Inferior parietal cortex (tissue), 1 donor: Measurements from ENCODE around the gene TXK.

Experiments used
- DNase-seq: peaks from one replicate; pipeline ENCODE4 v3.0.0-alpha.2; 2016; ENCODE audit errors: extremely low spot score

Gene TXK

DNA sequence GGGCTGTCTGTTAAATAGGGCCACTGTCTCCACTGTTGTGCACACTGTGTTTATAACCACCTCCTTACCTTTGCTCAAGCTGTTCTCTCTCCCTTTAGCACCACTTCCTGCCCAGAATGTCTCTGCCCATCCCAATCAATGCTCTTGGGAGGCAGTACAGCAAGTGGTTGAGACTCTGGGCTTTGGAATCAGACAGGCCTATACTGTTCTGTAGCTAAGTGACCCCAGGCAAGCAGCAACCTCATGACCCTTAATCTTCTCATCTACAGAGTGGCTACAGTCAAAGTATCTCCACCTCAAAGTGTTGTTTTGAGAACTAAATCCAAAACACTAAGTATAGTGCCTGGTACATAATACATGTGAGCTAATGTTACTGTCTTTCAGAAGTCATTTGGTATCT, 3.8 kb upstream of the TXK start:
- no peak for DNase-seq

DNA sequence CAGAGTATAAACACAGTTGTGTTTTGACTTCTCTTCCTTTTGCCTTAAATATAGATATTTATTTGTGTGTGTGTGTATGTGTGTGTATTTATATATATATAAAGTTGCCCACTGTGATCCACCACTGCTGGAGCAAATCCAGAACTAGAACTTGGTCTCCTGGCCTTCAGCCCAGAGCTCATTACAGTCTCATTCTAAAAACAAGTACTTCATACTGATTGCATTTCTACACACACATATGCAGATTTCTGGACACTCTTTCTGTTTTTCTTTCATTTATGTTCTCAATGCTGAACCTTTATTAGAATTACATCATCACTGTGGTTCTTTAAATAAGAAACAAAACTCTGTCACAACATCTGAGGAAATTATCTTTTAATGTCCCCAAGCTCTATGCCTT, 381 bp downstream of the TXK start:
- no peak for DNase-seq

DNA sequence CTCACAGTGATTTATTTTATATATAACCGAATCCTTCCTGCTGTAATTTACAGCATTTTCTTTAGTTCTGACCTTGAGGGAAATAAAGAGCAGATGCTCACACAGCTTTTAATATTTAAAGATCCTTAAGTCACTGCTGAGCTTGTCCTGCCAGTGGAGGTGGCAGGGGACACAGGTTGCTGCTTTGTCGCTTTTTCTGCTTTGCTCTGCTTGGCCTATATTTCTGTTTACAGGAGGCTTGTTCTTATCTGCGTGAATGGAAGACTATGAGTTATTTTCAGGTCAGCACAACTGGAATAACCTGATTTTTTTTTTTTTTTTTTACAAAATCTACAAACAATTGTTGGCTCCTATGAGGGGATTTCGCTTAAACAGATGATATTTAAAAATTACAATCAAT, 2.3 kb downstream of the TXK start:
- no peak for DNase-seq

DNA sequence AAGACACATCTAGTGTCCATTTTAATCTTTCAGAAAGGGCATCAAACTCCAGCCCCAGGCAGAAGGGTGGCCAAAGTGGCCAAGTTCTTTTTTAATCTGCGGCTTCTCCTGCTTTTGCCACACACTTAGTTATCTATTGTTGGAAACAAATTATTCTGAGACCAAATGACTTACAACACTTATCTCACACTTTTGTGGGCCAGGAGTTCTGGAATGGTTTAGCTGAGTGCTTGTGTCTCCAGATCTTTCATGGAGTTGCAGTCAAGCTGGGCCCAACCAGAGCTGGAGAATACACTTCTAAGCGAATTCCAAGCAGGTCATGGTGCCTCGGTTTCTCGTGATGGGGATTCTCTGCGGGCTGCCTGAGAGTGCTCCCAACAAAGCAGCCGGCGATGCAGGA, 4.0 kb downstream of the TXK start:
- no peak for DNase-seq

DNA sequence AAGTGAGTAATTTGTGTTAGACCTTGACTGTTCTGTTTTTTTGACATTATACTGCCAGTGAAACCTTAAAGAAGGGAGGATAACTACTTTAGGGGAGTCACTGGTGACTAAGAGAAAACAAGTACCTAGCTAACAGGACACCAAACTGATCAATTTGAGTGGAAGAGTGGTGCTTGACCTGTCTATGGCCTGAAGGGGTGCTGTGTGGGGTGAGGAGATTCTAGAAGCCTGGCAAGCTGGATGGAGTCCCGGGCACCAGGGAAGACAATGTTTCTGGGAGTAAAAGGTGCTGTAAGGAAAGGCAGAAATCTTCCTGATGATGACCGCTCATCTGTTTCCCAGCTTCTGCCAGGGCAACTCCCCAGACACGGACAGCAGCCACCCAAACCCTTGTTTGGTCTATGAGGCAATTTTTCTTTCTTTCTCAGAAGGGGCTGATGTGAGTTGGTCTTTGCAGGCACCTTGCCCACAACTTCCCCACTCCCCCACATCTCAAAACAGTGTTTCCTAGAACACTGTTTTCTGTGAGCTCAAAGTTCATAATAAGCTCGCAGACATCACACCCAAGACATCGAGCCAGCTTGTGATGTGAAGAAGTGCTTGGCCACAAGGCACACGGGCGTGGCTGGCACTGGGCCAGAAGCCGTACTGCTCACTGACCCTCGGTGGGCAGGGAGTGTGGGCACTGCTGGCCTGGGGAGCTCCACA, 4.6 kb downstream of the TXK start:
- no peak for DNase-seq

DNA sequence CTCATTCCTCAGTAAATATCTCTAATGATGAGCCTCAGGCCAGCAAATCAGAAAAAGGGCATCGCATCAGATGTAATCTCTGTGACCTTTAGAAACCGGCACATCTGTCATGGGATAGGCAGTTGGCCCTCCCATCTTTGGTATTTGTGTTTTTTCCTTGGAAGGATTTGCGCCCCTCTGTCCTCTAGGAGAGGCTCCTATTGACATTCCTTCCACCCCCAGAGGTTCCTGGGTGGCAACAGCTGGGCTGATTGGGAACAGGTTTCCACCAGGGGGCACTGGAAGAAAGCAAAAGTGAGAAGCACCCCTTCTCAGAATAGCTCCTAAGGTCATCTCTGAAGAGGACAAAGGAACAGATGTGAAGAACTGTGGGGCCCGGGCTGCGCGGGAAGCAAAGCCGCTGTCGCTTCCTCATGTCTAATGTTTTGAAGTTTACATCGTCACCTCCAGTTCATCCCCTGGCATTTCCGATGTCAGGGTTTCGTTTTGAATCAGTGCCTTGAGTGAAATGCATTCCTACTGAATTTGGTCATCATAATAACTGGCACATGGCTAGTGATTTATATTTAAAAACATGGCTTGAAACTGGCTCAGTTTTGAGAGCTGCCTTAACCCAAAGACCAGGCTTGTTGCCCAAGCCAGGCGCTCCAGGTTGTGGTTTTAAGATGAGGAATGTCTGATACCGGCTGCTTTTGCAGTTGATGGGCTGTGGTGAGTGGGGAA, 6.2 kb downstream of the TXK start:
- peak; percentile 32 for DNase-seq

DNA sequence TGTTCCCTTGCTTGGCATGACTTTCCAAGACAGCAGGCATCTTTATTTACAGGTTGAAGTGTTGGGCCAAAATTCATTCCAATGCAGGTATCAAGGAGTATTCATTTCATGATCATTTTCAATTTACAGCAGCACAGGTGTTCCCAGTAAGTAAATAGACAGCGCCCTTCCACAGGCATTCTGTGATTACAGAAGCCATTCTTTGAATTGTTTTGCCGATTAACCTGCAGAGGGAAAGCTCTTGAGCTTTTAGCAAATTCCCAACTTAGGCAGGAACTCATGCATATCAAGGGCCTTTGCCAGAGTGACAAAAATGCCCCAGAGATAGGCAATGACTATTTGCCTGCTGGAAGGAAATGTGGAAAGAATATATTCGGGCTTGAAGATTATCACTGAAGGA, 6.8 kb downstream of the TXK start:
- DNase-seq = no peak

DNA sequence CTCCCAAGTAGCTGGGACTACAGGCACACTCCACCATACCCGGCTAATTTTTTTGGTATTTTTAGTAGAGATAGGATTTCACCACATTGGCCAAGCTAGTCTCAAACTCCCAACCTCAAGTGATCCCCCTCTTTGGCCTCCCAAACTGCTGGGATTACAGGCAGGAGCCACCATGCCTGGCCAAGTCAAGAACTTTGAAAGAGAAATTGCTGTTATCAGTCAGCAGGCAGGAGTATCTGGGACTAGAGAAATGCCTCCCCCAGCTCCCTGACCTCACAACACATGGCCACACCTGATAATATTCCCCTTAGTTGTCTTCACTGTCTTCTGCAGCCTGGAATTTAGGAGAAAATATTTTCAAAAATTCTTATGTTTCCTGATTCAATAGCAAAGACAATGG, 7.4 kb downstream of the TXK start:
- DNase-seq = no peak

DNA sequence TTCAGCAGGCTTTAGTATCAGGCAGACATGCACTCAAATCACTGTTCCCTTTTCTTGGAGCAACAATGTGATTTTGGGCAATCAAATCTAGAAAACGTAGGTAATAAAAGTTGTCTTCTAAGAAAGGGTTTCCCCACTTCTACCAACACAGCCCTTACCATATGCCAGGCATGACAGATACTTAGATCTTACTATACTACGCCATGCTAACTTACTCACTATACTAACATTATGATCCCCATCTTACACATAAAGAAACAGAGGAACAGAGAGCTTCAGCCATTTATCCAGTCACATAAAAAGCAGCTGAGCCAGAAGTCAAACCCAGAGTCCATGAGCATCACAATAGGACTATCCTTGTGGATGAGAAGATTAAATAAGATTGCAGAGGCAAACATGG, 9.2 kb downstream of the TXK start:
- no peak for DNase-seq

DNA sequence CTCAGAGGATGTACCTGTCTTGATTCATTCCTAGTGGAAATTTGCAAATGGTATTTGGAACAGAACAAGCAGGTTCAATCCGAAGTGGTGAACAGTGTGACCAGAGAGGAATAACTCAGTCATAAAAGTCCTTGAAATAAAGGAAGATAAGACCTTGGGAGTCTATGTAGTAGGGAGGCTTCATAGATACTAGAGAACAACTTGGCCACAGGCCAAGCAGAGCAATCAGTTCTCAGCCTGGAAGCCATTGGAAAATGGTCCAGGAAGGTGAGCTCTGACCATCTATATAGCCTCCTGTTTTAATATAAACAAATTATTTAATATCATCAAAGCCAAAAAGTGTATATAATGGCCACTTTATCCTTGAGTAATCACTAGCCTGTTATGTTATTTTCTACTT, 11.3 kb downstream of the TXK start:
- no peak for DNase-seq

DNA sequence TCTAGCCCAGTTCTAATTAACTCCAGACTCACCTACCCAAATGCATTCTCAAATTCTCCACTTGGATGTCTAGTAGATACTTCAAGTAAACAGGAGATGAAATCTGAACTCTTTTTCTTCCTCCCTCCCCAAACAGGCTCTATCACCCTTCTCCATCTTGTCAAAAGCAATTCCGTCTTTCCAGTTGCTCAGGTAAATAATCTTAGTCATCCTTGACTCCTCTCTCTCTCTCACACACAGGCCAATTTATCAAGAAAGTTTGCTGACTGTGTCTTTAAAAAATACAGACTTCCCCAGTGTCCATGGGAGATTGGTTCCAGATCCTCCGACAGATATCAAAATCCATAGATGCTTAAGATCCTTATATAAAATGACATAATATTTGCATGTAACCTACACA, 12.9 kb downstream of the TXK start:
- DNase-seq = no peak

DNA sequence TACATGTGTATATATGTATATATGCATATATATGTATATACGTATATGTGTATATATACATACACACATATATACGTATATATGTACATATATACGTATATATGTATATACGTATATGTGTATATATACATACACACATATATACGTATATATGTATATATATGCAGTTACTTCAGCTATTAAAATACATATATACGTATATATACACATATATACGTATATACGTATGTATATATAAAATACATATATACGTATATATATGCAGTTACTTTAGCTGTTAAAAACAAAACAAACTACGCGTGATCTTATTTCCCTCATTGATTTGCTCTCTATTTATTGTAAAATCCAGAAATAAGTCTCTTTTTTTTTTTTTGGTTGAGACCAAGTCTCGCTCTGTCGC, 13.9 kb downstream of the TXK start:
- DNase-seq = no peak

DNA sequence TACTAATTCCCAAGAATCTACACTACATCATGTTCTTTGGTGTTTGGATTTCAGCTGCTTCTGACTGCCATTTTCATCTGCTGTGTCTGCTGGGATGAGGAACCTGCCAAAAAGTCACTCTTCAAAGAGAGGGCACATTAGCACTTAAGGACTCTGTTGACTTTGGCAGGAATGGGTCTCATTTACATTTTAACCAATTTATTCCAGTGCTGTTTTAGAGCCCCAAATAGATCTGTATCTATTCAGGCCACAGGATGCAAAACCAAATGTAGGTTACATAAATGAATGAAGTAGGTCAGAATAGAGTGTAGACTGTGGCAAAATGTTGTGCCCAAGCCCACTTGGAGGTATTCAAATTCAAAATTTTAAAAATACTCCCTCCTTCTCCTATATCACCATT, 14.4 kb downstream of the TXK start:
- DNase-seq = no peak

DNA sequence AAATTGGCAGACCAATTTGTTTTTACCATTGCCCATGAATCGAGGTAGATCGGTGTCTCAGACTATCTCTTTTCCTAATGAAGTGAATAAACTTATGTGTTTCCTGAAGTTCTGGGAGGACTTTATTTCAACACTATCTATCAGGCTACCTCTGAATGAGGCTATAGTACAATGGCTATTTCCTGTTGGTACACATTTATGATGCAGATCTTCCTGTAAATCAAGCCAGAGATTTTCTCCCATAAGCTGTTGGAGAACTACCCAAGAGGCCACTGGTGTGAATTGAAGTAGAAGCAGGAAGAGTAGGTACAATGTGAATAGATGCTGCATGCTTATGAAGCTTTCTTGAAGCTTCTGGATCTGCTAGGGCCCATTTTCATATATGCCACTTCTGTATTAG, 16.0 kb downstream of the TXK start:
- no peak for DNase-seq

DNA sequence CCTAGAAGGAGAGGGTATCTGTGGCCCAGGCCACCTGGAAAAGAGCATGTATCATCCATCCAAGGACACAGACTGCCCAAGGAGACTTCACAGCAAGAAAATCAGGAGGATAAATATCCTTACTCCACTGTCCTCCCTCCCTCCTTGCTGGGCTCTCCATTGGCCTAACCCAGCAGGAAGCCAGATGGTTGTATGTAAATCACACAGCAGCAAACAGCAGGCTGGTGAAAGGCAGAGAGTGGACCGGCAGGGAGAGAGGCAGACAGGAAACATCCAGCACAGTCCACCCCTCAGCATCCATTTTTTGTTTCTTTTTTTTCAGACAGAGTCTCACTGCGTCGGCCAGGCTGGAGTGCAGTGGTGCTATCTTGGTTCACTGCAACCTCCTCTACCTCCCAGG, 17.5 kb downstream of the TXK start:
- no peak for DNase-seq

DNA sequence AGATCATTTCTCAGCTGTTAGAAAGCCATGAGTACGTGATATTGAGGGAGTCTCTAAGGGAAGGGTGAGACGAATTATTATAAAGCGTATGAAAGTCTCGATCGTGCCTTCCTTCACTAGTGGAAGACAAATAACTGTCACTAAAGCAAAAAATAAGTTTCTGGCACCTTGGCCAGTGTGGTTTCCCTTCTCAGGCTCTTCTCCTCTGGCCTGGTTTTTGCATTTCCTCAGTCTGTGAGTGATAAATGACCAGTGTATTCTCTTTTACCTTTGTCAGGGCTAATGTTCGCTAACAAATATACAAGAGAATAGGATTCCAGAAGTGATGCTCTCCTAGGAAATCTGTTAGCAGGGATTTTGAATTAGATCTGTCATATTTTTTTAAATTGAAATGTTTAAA, 19.6 kb downstream of the TXK start:
- DNase-seq = no peak

DNA sequence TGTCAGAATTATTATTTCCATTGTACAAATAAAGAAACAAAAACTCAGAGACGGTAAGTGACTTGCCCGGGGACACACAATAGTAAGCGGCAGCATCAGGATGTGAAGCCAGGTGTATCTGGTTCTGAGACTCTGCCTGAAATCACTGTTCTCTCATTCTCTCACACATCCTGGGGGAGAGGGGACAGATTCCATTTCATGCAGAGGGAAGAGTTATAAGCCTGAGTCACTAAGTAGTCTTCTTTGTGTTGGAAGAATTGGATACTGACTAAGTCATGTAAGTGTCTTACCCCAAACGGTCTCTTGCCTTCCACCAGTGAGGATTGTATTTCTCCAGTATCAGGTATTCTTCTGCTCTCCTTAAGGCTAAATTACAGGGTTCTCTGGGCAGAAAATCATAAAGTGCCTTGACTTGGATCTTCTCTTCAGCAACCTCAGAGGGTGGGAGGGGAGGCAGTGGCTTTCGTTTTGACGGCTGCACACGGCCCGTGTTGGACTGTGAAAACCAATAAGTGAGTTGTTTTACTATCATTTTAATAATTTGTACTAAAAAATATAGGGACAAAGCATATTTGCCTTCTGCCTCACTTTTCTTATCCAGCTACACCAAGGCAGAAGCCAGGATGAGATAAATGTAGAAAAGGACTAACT, 21.9 kb downstream of the TXK start:
- no peak for DNase-seq

DNA sequence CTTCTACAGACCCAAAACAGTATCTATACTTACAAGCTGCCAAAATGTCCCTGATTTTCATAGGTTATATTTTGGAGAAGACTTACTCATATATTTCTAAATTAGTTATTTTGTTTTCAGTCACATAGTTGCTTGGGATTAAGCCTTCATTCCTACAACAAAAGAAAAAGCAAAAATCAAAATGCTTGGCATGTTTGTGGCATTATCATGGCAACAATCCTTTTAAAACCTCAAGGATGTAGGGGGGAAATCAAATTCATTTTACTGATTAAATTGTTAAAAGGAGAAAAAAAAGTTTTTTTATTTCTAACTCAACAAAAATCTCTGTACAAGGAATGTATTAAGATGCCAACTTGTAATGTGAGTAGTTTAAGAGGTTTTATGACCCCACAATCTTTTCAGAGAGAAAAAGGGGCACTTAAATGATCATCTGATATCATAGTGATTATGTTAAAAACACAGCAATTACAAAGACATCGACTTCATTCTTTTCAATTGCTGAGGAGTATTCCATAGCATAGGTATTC, 23.5 kb downstream of the TXK start:
- DNase-seq = no peak

DNA sequence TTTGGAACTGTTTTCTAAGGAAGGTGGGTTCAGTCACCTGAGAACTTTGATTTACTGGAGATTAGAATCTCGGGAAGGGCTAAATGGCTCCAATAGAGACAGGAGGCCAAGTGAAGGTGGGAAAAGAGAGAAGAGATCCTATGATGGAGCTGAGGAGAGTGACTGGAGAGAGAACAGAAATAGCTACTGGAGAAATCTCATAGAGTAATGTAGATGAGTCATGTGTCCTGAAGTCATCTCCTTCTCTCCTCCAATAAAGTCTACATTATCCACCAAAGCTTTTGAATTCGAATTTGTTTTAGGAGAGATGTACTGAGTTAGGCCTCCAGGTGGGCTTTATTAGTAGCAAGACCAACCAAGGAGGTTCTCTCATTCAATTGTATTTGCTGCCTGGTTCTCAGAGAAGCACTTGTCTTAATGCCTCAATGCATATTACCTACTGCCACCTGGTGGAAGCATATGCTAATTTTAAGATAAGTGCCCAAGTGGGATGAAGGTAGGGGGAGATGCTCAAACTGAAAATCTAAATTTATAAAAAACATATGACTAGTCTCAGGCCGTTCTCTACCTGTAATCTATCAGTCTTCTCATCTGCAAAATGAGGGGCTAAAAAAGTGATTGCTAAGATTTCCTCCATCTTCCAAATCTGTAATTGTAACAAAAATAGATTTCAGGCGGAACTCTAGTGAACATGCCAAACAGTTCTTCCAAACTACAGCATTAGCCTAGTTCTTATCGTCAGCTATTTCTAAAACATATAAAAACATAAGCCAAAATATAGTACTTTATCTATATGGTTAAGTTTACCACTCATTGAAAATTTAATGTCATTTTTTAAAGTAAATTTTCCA, 24.4 kb downstream of the TXK start:
- DNase-seq = peak; percentile 32

DNA sequence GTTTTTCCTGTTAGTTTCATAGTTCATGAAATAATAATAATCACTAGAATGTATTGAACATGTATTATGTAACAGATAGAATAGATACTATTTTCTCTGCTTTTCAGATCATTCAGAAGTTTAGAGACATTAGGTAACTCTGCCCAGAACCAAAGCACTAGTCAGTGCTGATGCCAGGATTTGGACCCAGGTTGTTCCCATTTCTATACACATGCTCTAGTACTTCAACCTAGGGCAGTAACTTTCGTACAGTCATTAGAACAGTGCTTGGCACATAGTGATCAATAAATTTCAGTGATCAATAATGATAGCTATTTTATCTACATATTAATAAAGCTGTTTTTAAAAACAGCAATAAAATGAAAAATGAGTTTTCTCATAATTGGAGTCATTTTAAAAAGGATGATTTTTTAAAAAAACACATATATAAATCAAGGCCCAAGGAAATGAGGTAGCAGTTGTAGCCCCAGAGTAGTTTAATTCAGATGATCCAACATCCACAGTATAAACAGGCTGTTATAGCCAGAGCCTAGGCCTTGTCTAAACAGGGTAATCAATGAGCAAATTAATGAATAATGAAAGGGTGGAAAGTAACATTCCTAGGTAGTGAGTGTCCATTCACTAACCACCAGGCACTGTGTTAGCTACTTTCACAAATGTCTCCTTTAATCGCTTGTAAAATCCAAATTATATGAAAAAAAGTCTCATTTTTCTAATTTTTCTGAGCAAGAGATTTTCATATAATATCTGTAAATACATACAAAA, 25.6 kb downstream of the TXK start:
- DNase-seq = no peak

DNA sequence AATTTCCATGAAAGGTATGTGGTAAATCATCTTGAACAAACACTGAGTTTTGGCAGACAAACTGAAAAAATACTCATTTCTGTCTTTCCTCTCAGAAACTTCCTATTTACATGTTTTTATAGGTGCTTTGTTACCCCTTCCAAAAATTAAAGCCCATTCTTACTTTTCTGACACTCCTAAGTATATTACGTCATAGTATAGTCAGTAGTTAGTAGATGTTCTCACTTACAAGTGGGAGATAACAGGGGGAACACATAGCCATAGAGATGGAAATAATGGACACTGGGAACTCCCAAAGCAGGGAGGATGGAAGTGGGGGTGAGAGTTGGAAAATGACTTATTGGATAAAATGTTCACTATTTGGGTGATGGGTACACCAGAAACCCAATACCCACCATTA, 28.8 kb downstream of the TXK start:
- DNase-seq = no peak
